ENCODE results near the gene CCL22.

DNA sequence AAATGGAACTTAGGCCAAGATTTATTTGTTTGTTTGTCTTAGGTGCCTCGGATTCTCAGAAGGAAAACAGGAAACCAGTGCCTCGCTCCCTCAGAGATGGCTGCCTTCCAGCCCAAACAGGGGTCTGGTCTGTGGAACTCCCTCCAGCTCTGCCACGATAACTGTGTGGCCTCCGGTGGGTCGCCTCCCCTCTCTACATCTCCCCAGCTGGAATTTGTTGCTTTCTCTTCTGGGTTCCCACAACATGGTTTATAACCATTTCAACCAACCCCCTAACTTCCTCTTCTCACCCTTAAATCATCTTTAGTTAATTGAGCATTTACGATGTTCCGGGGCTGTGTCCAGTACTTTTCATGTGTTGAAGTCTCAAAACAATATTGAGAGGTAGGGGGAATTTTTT, 43.2 kb upstream of the CCL22 start:
- TF ChIP-seq CTCF (IDR thresholded peaks at IDR 0.05; ENCODE audit: low read length) (no peak), EZH2phosphoT487 (IDR thresholded peaks at IDR 0.05; ENCODE audit: low read length) (no peak), EZH2 (optimal IDR thresholded peaks at IDR 0.05; ENCODE audit: low read depth, low read length) (no peak)

Data from MM.1S (cell line).